GM12864 (cell line): ENCODE results near the gene IL6R.

ENCODE experiments used
- DNase-seq: peaks from one replicate; pipeline ENCODE4 v3.0.0-alpha.2; 2011; ENCODE audit warnings: low read depth
- H3K4me3 ChIP-seq: 2 replicates; pipeline ENCODE4 v1.5.1; 2011; ENCODE audit warnings: mild to moderate bottlenecking, low read depth, low read length, control low read depth
- CTCF ChIP-seq: IDR thresholded peaks from 2 replicates; pipeline ENCODE4 v1.5.1; 2011; ENCODE audit warnings: low read depth, mild to moderate bottlenecking, moderate library complexity, low read length, control low read depth, inconsistent platforms; ENCODE audit errors: missing control alignments

The IL6R gene

GRCh38 chr1:154478013-154478412, 72.9 kb downstream of the IL6R start:
- no peak overlapping the region for H3K4me3 ChIP-seq
- DNase-seq, result no peak
- TF ChIP-seq CTCF, result no peak

- no peak for DNase-seq
- peak; percentile 10 for TF ChIP-seq CTCF
- no peak overlapping the region for H3K4me3 ChIP-seq
Observed at GRCh38 chr1:154478639-154479038, 73.5 kb downstream of the IL6R start.

GRCh38 chr1:154479764-154480421, 74.8 kb downstream of the IL6R start:
- TF ChIP-seq CTCF, result peak; percentile 90

GRCh38 chr1:154481053-154481452, 75.9 kb downstream of the IL6R start:
- no peak for DNase-seq
- no peak for TF ChIP-seq CTCF
- no peak overlapping the region for H3K4me3 ChIP-seq

More at GRCh38 chr1:154479764-154480421, 74.8 kb downstream of the IL6R start:
- no peak overlapping the region for H3K4me3 ChIP-seq
- DNase-seq, result peak; percentile 46

- DNase-seq, result no peak
- no peak overlapping the region for H3K4me3 ChIP-seq
- no peak for TF ChIP-seq CTCF
Observed at GRCh38 chr1:154483941-154484803, 79.0 kb downstream of the IL6R start.

- no peak overlapping the region for H3K4me3 ChIP-seq
- TF ChIP-seq CTCF, result no peak
- no peak for DNase-seq
Observed at GRCh38 chr1:154485106-154485505, 80.0 kb downstream of the IL6R start.
